Neural cell (in vitro differentiated cells): ENCODE data around the gene GFPT2. TPM values are rescaled to one million over a fixed set of nuclear protein-coding genes. Genes with fewer than 3 reads are reported as not detected.

Experiments used
- H2AFZ ChIP-seq: fragments of 200-600, 300-800 bp; sonication (generic), shearing (Covaris generic); 2 replicates; pipeline ENCODE4 v1.6.0; 2014; ENCODE audit warnings: low read depth, mild to moderate bottlenecking, antibody characterized with exemption, low read length, moderate library complexity
- H3F3A ChIP-seq: fragments of 200-600 bp; shearing (Covaris generic); 2 replicates; pipeline ENCODE4 v1.6.1; 2016; ENCODE audit warnings: mild to moderate bottlenecking, moderate library complexity, mixed read lengths, antibody characterized with exemption, low read length; ENCODE audit not compliant: insufficient read depth, poor library complexity, severe bottlenecking
- H3K27ac ChIP-seq: fragments of 200-600, 300-800 bp; sonication (generic), shearing (Covaris generic); 2 replicates; pipeline ENCODE4 v1.5.1; 2014; ENCODE audit warnings: mild to moderate bottlenecking, low read length, moderate library complexity
- H3K27me3 ChIP-seq: fragments of 300-800, 200-600 bp; sonication (generic), shearing (Covaris generic); 2 replicates; pipeline ENCODE4 v1.6.0; 2014; ENCODE audit warnings: mild to moderate bottlenecking, low read depth, low read length, moderate library complexity; ENCODE audit not compliant: insufficient read depth
- H3K36me3 ChIP-seq: fragments of 300-800, 200-600 bp; sonication (generic), shearing (Covaris generic); 2 replicates; pipeline ENCODE4 v1.5.1; 2014; ENCODE audit warnings: mild to moderate bottlenecking, antibody characterized with exemption, low read length, moderate library complexity; ENCODE audit not compliant: insufficient read depth
- H3K4me2 ChIP-seq: fragments of 300-800, 200-600 bp; sonication (generic), shearing (Covaris generic); 2 replicates; pipeline ENCODE4 v1.6.0; 2014; ENCODE audit warnings: mild to moderate bottlenecking, low read length
- H3K4me3 ChIP-seq: fragments of 300-800, 200-600 bp; sonication (generic), shearing (Covaris generic); 2 replicates; pipeline ENCODE4 v1.5.1; 2014; ENCODE audit warnings: mild to moderate bottlenecking, low read length, moderate library complexity
- H3K79me2 ChIP-seq: fragments of 200-600 bp; shearing (Covaris generic); replicated peaks from 2 replicates; pipeline ENCODE4 v1.6.0; 2014; ENCODE audit warnings: mild to moderate bottlenecking, low read length, moderate library complexity; ENCODE audit not compliant: insufficient read depth
- H3K9ac ChIP-seq: fragments of 300-800, 200-600 bp; sonication (generic), shearing (Covaris generic); 2 replicates; pipeline ENCODE4 v1.6.1; 2016; ENCODE audit warnings: mild to moderate bottlenecking, low read length, mixed read lengths
- H3K9me2 ChIP-seq: fragments of 200-600 bp; shearing (Covaris generic); 2 replicates; pipeline ENCODE4 v1.6.1; 2016; ENCODE audit warnings: mild to moderate bottlenecking, low read length, mixed read lengths; ENCODE audit not compliant: insufficient read depth
- H3K9me3 ChIP-seq: fragments of 200-600, 300-800 bp; sonication (generic), shearing (Covaris generic); 2 replicates; pipeline ENCODE4 v1.6.1; 2016; ENCODE audit warnings: mild to moderate bottlenecking, mixed run types, low read length, moderate library complexity, mixed read lengths
- H4K20me1 ChIP-seq: fragments of 200-600 bp; shearing (Covaris generic); 2 replicates; pipeline ENCODE4 v1.6.1; 2016; ENCODE audit warnings: mild to moderate bottlenecking, mixed run types; ENCODE audit not compliant: insufficient read depth
- CTCF ChIP-seq: fragments of 450-650 bp; IDR thresholded peaks from 2 replicates; pipeline ENCODE4 v1.5.1; 2014; ENCODE audit warnings: antibody characterized with exemption, mild to moderate bottlenecking, moderate library complexity; ENCODE audit not compliant: poor library complexity, severe bottlenecking
- EP300 ChIP-seq: fragments of 450-650 bp; conservative IDR thresholded peaks from 2 replicates; pipeline ENCODE4 v1.6.1; 2014; ENCODE audit warnings: antibody characterized with exemption, mild to moderate bottlenecking, moderate library complexity; ENCODE audit not compliant: poor library complexity, severe bottlenecking
- EZH2 ChIP-seq: fragments of 200-600, 300-800 bp; shearing (Covaris generic), sonication (generic); IDR thresholded peaks from 2 replicates; pipeline ENCODE4 v1.6.1; 2014; ENCODE audit warnings: antibody characterized with exemption, low read length, borderline replicate concordance, mild to moderate bottlenecking; ENCODE audit not compliant: insufficient read depth, poor library complexity, severe bottlenecking
- MXI1 ChIP-seq: fragments of 450-650 bp; conservative IDR thresholded peaks from 2 replicates; pipeline ENCODE4 v1.6.1; 2014; ENCODE audit warnings: antibody characterized with exemption, mild to moderate bottlenecking; ENCODE audit not compliant: poor library complexity, severe bottlenecking
- POLR2AphosphoS5 ChIP-seq: IDR thresholded peaks from 2 replicates; pipeline ENCODE4 v1.6.1; 2012
- RAD21 ChIP-seq: fragments of 450-650 bp; conservative IDR thresholded peaks from 2 replicates; pipeline ENCODE4 v1.6.1; 2014; ENCODE audit warnings: antibody characterized with exemption, mild to moderate bottlenecking, moderate library complexity
- REST ChIP-seq: IDR thresholded peaks from 2 replicates; pipeline ENCODE4 v1.6.1; 2012; ENCODE audit warnings: borderline replicate concordance
- SMC3 ChIP-seq: fragments of 450-650 bp; conservative IDR thresholded peaks from 2 replicates; pipeline ENCODE4 v1.6.1; 2014; ENCODE audit warnings: antibody characterized with exemption, mild to moderate bottlenecking, moderate library complexity; ENCODE audit not compliant: poor library complexity
- TAF1 ChIP-seq: IDR thresholded peaks from 2 replicates; pipeline ENCODE4 v1.6.1; 2012; ENCODE audit warnings: low read depth
- polyA plus RNA-seq: library from polyadenylated mRNA; depleted of rRNA; stranded (reverse); fragments of >200 nt; gene quantifications from 2 replicates; pipeline ENCODE4 v1.2.3, GENCODE V29; 2014

The GFPT2 gene
- polyA plus RNA-seq, 1 donor from 2014 or later = 9.2 TPM

- Histone ChIP-seq H3K36me3 (no peaks in the 10 kb centered on the region), H3K9ac (no peak overlapping the region), H3K9me3 (no peaks in the 10 kb centered on the region), H3K79me2 (no peaks in the 10 kb centered on the region), H3K27ac (no peak overlapping the region), H3K27me3 (no peaks in the 10 kb centered on the region), H4K20me1 (no peaks in the 10 kb centered on the region), H2AFZ (no peak overlapping the region), H3K9me2 (no peaks in the 10 kb centered on the region), H3F3A (no peaks in the 10 kb centered on the region), H3K4me2 (no peak overlapping the region), H3K4me3 (no peak overlapping the region)
- no peak for TF ChIP-seq REST
- TF ChIP-seq EP300 = no peak
- TF ChIP-seq TAF1 = no peak
- TF ChIP-seq POLR2AphosphoS5 = no peak
- no peak for TF ChIP-seq MXI1
- TF ChIP-seq RAD21 = no peak
These were observed 34.6 kb downstream of the GFPT2 start for GRCh38 chr5:180318456-180319089.

- Histone ChIP-seq H2AFZ (no peak overlapping the region), H3K9me3 (no peaks in the 10 kb centered on the region), H3K36me3 (no peaks in the 10 kb centered on the region)
These were observed 36.5 kb downstream of the GFPT2 start for GRCh38 chr5:180316586-180316985.

More at GRCh38 chr5:180316586-180316985, 36.5 kb downstream of the GFPT2 start:
- H3F3A ChIP-seq = no peaks in the 10 kb centered on the region
- no peaks in the 10 kb centered on the region for H4K20me1 ChIP-seq
- H3K4me3 ChIP-seq = no peak overlapping the region
- no peak overlapping the region for H3K27ac ChIP-seq
- no peaks in the 10 kb centered on the region for H3K79me2 ChIP-seq
- no peak overlapping the region for H3K4me2 ChIP-seq
- H3K9me2 ChIP-seq = no peaks in the 10 kb centered on the region
- no peak overlapping the region for H3K9ac ChIP-seq
- H3K27me3 ChIP-seq = no peaks in the 10 kb centered on the region
- no peak for TF ChIP-seq CTCF
- no peak for TF ChIP-seq EP300
- no peak for TF ChIP-seq EZH2
- no peak for TF ChIP-seq MXI1
- TF ChIP-seq REST = no peak
- TF ChIP-seq RAD21 = no peak
- no peak for TF ChIP-seq POLR2AphosphoS5
- TF ChIP-seq TAF1 = no peak
- no peak for TF ChIP-seq SMC3
